ENCODE measurements around the gene CD300LG. TPM values are rescaled to one million over a fixed set of nuclear protein-coding genes. Genes with fewer than 3 reads are reported as not detected.

The CD300LG gene
- polyA plus RNA-seq, 2 of the 4 experiments (the other 2 are of a cell fraction) = not detected

GRCh38 chr17:43840814-43841213 is 6.2 kb upstream of the CD300LG start:
- CTCF ChIA-PET = interaction anchor here (0.6 to 10.8 kb wide), 18 partner anchors 8 to 559 kb away, joined by 3 to 168 read pairs (median 4); partner anchors contain the start of genes CFAP97D1, DHX8, MPP2 and MPP3
- no peaks in the 10 kb centered on the region for H3K9me3 ChIP-seq
- TF ChIP-seq CTCF (IDR thresholded peaks at IDR 0.05) = peak; percentile 38; the same call in 2 of the 3 replicates
- TF ChIP-seq SMC3 (IDR thresholded peaks at IDR 0.05) = 0 out of 3 replicates have a peak, but pooled peaks have one; percentile 25
- peak; percentile 6 to 45; a peak in 3 of 5 replicates for TF ChIP-seq RAD21 (conservative IDR thresholded peaks at IDR 0.05 in 1 of 2, IDR thresholded peaks at IDR 0.05 in 1 of 2)
- TF ChIP-seq RNF2 (IDR thresholded peaks at IDR 0.05; ENCODE audit: borderline replicate concordance, low read depth) = no peak
- peaks cover 39% of the 10 kb centered on the region for H3K4me1 ChIP-seq
- 47% methylated on average over 4 of the region's 4 CpGs for WGBS (ENCODE audit: missing lambda C conversion rate)
- FAIRE-seq (no peak), ATAC-seq (peak; percentile 27 to 58; a peak in 3 of 6 replicates), DNase-seq (ENCODE audit: low read depth in 1 of 2, low spot score in 1 of 2) (peak; percentile 49 to 67)
- H3K4me2 ChIP-seq = peak overlapping the region; percentile 99
- H3K4me3 ChIP-seq = peak overlapping the region; percentile 20; the same call in 1 of the 3 replicates
- POLR2A ChIA-PET = interaction anchor here (2.7 kb wide), 1 partner anchor 62 kb away, joined by 9 read pairs; the partner anchor contains the start of gene DUSP3
- peak overlapping the region; percentile 80 to 83 for H3K27ac ChIP-seq

- TF ChIP-seq HOXB5 (CRISPR knock-in tag; IDR thresholded peaks at IDR 0.05) (no peak), HDAC2 (IDR thresholded peaks at IDR 0.05) (no peak), EP300 (IDR thresholded peaks at IDR 0.05) (no peak), GATA3 (IDR thresholded peaks at IDR 0.05; ENCODE audit: borderline replicate concordance) (no peak), TP53 (CRISPR knock-in tag; IDR thresholded peaks at IDR 0.05) (no peak), RCOR1 (IDR thresholded peaks at IDR 0.05; ENCODE audit: low read depth, low read length) (no peak), ELK1 (IDR thresholded peaks at IDR 0.05; ENCODE audit: low read depth, low read length) (no peak), REST (IDR thresholded peaks at IDR 0.05) (no peak), BHLHE40 (IDR thresholded peaks at IDR 0.05; ENCODE audit: low read depth, low read length) (no peak), EHMT2 (IDR thresholded peaks at IDR 0.05; ENCODE audit: low read depth) (no peak), BCL3 (IDR thresholded peaks at IDR 0.05) (no peak)
- ChIA-PET POLR2A (interaction anchor here (0.6 to 2.7 kb wide), 2 partner anchors 21 to 63 kb away, joined by 4 to 9 read pairs; partner anchors contain the start of gene DUSP3), CTCF (interaction anchor here (0.8 to 10.8 kb wide), 14 partner anchors 11 to 558 kb away, joined by 3 to 168 read pairs (median 4); partner anchors contain the start of genes CFAP97D1 and MPP3)
- Histone ChIP-seq H3K9me3 (no peaks in the 10 kb centered on the region), H3K4me3 (no peak overlapping the region; the same call in 1 of the 3 replicates), H3K4me1 (peaks cover 43% of the 10 kb centered on the region), H3K4me2 (peak overlapping the region; percentile 99), H3K27ac (peak overlapping the region; percentile 27 to 83; a peak in 4 of 6 replicates)
- WGBS (ENCODE audit: missing lambda C conversion rate) = 29% methylated on average over 4 of the region's 4 CpGs
- ATAC-seq (no peak), FAIRE-seq (no peak), DNase-seq (ENCODE audit: low read depth in 1 of 2, low spot score in 1 of 2) (no peak)
Measured at GRCh38 chr17:43841282-43841681, 5.7 kb upstream of the CD300LG start.
